Panc1 (cell line): Measurements from ENCODE around the gene SSR2. TPM values are rescaled to one million over a fixed set of nuclear protein-coding genes. Genes with fewer than 3 reads are reported as not detected.

Experiments used
- ATAC-seq: fragments of 200-7000 bp; cut with Tn5 transposase; 2 replicates; pipeline ENCODE4 v1.9.1; 2020; ENCODE audit warnings: mild to moderate bottlenecking, moderate library complexity
- BruUV-seq: library from RNA; stranded (reverse); fragments of 400-500 nt; replicated peaks from 2 replicates; lab custom pipeline; 2021; lab: Mats Ljungman, UMichigan
- CTCF ChIA-PET: fragments of 300-600 bp; sonication (Branson Sonifier 250); formaldehyde crosslinking; loops from one replicate; lab custom pipeline; 2022; ENCODE audit warnings: antibody characterized with exemption; lab: Charles Lee
- POLR2A ChIA-PET: fragments of 300-600 bp; sonication (Branson Sonifier 250); formaldehyde crosslinking; loops from one replicate; lab custom pipeline; 2022; ENCODE audit warnings: antibody characterized with exemption; lab: Charles Lee
- DNase-seq: peaks from one replicate; pipeline ENCODE4 v3.0.0-alpha.2; 2010; ENCODE audit warnings: low read depth, low spot score
- H3K27ac ChIP-seq: 2 replicates; pipeline ENCODE4 v1.5.1; 2011; ENCODE audit warnings: mild to moderate bottlenecking, low read length, inconsistent platforms
- H3K27me3 ChIP-seq: fragments of 200-500 bp; sonication (Bioruptor generic); 2 replicates; pipeline ENCODE4 v1.6.0; 2014; ENCODE audit warnings: low read length, inconsistent platforms; ENCODE audit not compliant: control insufficient read depth, insufficient read depth
- H3K36me3 ChIP-seq: fragments of 200-500 bp; sonication (Bioruptor generic); 2 replicates; pipeline ENCODE4 v1.5.1; 2014; ENCODE audit warnings: inconsistent platforms, mild to moderate bottlenecking, low read length, moderate library complexity; ENCODE audit not compliant: control insufficient read depth, insufficient read depth
- H3K4me1 ChIP-seq: 2 replicates; pipeline ENCODE4 v1.5.1; 2011; ENCODE audit warnings: inconsistent platforms, mild to moderate bottlenecking, low read length, moderate library complexity; ENCODE audit not compliant: control insufficient read depth, insufficient read depth
- H3K4me3 ChIP-seq, 2 experiments: 2 replicates each; pipeline ENCODE4 v1.5.1; 2011 to 2012; ENCODE audit warnings: low read depth in 2 of 2, low read length in 2 of 2, mild to moderate bottlenecking in 2 of 2, inconsistent platforms in 1 of 2, moderate library complexity in 1 of 2
- H3K9me3 ChIP-seq: fragments of 200-500 bp; sonication (Bioruptor generic); 2 replicates; pipeline ENCODE4 v1.5.1; 2014; ENCODE audit warnings: low read depth, mild to moderate bottlenecking, inconsistent platforms, low read length, moderate library complexity; ENCODE audit not compliant: control insufficient read depth, insufficient read depth
- CTCF ChIP-seq: fragments of 450-650 bp; IDR thresholded peaks from 2 replicates; pipeline ENCODE4 v1.5.1; 2017; ENCODE audit warnings: mild to moderate bottlenecking
- POLR2AphosphoS5 ChIP-seq: IDR thresholded peaks from 2 replicates; pipeline ENCODE4 v1.6.1; 2012; ENCODE audit warnings: mild to moderate bottlenecking, low read depth, low read length, moderate library complexity
- REST ChIP-seq, 2 experiments: IDR thresholded peaks; 2 replicates each; pipeline ENCODE4 v1.6.1; 2011 to 2012; ENCODE audit warnings: low read depth in 2 of 2, control low read depth in 1 of 2, low read length in 1 of 2, mild to moderate bottlenecking in 1 of 2, moderate library complexity in 1 of 2; ENCODE audit not compliant: insufficient read depth in 1 of 2
- SIN3A ChIP-seq: IDR thresholded peaks from 2 replicates; pipeline ENCODE4 v1.6.1; 2012; ENCODE audit warnings: low read depth, mild to moderate bottlenecking, low read length, moderate library complexity, borderline replicate concordance; ENCODE audit not compliant: insufficient read depth
- TCF7L2 ChIP-seq: IDR thresholded peaks from 2 replicates; pipeline ENCODE4 v1.6.1; 2011; ENCODE audit warnings: mild to moderate bottlenecking, low read depth, low read length, inconsistent platforms
- in situ Hi-C: cut with HindIII; loops from 2 replicates; pipeline ENCODE4 v1.10.0; 2016; ENCODE audit warnings: low sequenced_read_pairs, low pct_unique_long_range_greater_than_20kb
- intact Hi-C: fragments of 100-400 bp; cut with micrococcal nuclease; formaldehyde crosslinking; loops from one replicate; pipeline ENCODE4 v1.10.0; 2022; ENCODE audit not compliant: unreplicated experiment
- total RNA-seq: library from RNA; stranded (reverse); gene quantifications from one replicate; pipeline ENCODE4 v1.2.1, GENCODE V29; 2021; ENCODE audit not compliant: unreplicated experiment

SSR2 gene
- total RNA-seq, 1 experiment from 2014 or later: 252 TPM

GRCh38 chr1:156002188-156002911 is 18.4 kb downstream of the SSR2 start:
- in situ Hi-C loops (no loop called here), intact Hi-C loops (no loop called here)
- ChIA-PET POLR2A (interaction anchor here (0.6 kb wide), 1 partner anchor 12 kb away, joined by 4 read pairs; no protein-coding TSS in a partner anchor), CTCF (interaction anchor here (1.1 to 1.7 kb wide), 2 partner anchors 13 to 64 kb away, joined by 4 read pairs; no protein-coding TSS in a partner anchor)
- H3K27ac ChIP-seq: peak overlapping the region; percentile 21; the same call in 1 of the 2 replicates
- peaks cover 25% of the 10 kb centered on the region for H3K4me1 ChIP-seq
- H3K36me3 ChIP-seq: no peaks in the 10 kb centered on the region
- ATAC-seq (no peak), DNase-seq (no peak)
- H3K9me3 ChIP-seq: no peaks in the 10 kb centered on the region
- no TSS peak for BruUV-seq
- H3K4me3 ChIP-seq: no peak overlapping the region
- H3K27me3 ChIP-seq: no peaks in the 10 kb centered on the region
- TF ChIP-seq CTCF (no peak), TCF7L2 (no peak), SIN3A (no peak), POLR2AphosphoS5 (no peak), REST (IDR thresholded peaks at IDR 0.05; ENCODE audit: insufficient read depth in 1 of 2, low read depth in 2 of 2, low read length in 1 of 2) (no peak)

GRCh38 chr1:156001662-156002171 is 19.0 kb downstream of the SSR2 start:
- DNase-seq: no peak
- H3K27ac ChIP-seq: peak overlapping the region; percentile 70
- TF ChIP-seq TCF7L2: no peak
- TF ChIP-seq CTCF: no peak
- no peak for TF ChIP-seq POLR2AphosphoS5
- TF ChIP-seq REST (IDR thresholded peaks at IDR 0.05; ENCODE audit: insufficient read depth in 1 of 2, low read depth in 2 of 2, low read length in 1 of 2): no peak
- TF ChIP-seq SIN3A: no peak
- ChIA-PET POLR2A (no interaction called here), CTCF (interaction anchor here (1.7 kb wide), 1 partner anchor 64 kb away, joined by 4 read pairs; no protein-coding TSS in a partner anchor)
- intact Hi-C loops (no loop called here), in situ Hi-C loops (no loop called here)
- H3K27me3 ChIP-seq: no peaks in the 10 kb centered on the region
- peaks cover 25% of the 10 kb centered on the region for H3K4me1 ChIP-seq
- peak; percentile 59 for ATAC-seq
- no peak overlapping the region for H3K4me3 ChIP-seq
- no peaks in the 10 kb centered on the region for H3K36me3 ChIP-seq
- no peaks in the 10 kb centered on the region for H3K9me3 ChIP-seq
- no TSS peak for BruUV-seq
